Measurements from ENCODE around the gene REV3L.
A peak's percentile ranks its signal among the peaks of the same experiment; 100 is the strongest.
"Not testable (repeated sequence)": the region's sequence is repeated elsewhere in the genome, so short reads cannot be mapped to it uniquely, and the experiment has no call there.

Gene REV3L

GRCh38 chr6:111482959-111483735 is at the start of gene REV3L:
REV3L (minus strand) TSS chr6:111483218; CDS start chr6:111482888, 330 bp downstream.
- peak; percentile 95 for DNase-seq

GRCh38 chr6:111531185-111531584 is 48.2 kb upstream of the REV3L start:
- no peak for DNase-seq

- no peak for DNase-seq
Measured at GRCh38 chr6:111530667-111531066, 47.6 kb upstream of the REV3L start.

- DNase-seq, result peak; percentile 8
Measured at GRCh38 chr6:111530218-111530617, 47.2 kb upstream of the REV3L start.

GRCh38 chr6:111527367-111527766 is 44.3 kb upstream of the REV3L start:
- no peak for DNase-seq

GRCh38 chr6:111524735-111525134 is 41.7 kb upstream of the REV3L start:
- DNase-seq, result no peak

- no peak for DNase-seq
Measured at GRCh38 chr6:111524252-111524651, 41.2 kb upstream of the REV3L start.

- DNase-seq, result peak; percentile 84
Measured at GRCh38 chr6:111523484-111524167, 40.6 kb upstream of the REV3L start.

- peak; percentile 18 for DNase-seq
Measured at GRCh38 chr6:111522393-111523020, 39.5 kb upstream of the REV3L start.

GRCh38 chr6:111521497-111522270 is 38.7 kb upstream of the REV3L start:
- no peak for DNase-seq

GRCh38 chr6:111520524-111520923 is 37.5 kb upstream of the REV3L start:
- no peak for DNase-seq

GRCh38 chr6:111517965-111518364 is 34.9 kb upstream of the REV3L start:
- DNase-seq, result no peak

- no peak for DNase-seq
Measured at GRCh38 chr6:111515259-111515658, 32.2 kb upstream of the REV3L start.

- not testable (repeated sequence) for DNase-seq
Measured at GRCh38 chr6:111514531-111514930, 31.5 kb upstream of the REV3L start.

GRCh38 chr6:111507219-111507618 is 24.2 kb upstream of the REV3L start:
- not testable (repeated sequence) for DNase-seq

GRCh38 chr6:111505498-111505897 is 22.5 kb upstream of the REV3L start:
- DNase-seq, result not testable (repeated sequence)

- peak; percentile 73 for DNase-seq
Measured at GRCh38 chr6:111503660-111504059, 20.6 kb upstream of the REV3L start.

GRCh38 chr6:111503194-111503593 is 20.2 kb upstream of the REV3L start:
- peak; percentile 71 for DNase-seq

GRCh38 chr6:111502154-111502553 is 19.1 kb upstream of the REV3L start:
- no peak for DNase-seq

GRCh38 chr6:111499269-111499793 is 16.3 kb upstream of the REV3L start:
- DNase-seq, result no peak

- no peak for DNase-seq
Measured at GRCh38 chr6:111494951-111495635, 12.1 kb upstream of the REV3L start.

- DNase-seq, result no peak
Measured at GRCh38 chr6:111492499-111492898, 9.5 kb upstream of the REV3L start.

Data from NCI-H69 (cell line).